GM15510 (cell line): Measurements from ENCODE around the gene ATP1B3.

ENCODE experiments used
- POLR2A ChIP-seq: IDR thresholded peaks from 3 replicates; pipeline ENCODE4 v1.6.1; 2011; ENCODE audit warnings: borderline replicate concordance; ENCODE audit not compliant: insufficient read length; ENCODE audit errors: extremely low read depth

Gene ATP1B3

GRCh38 chr3:141915016-141915415 lies 38.6 kb downstream of the ATP1B3 start:
- TF ChIP-seq POLR2A, result no peak

- no peak for TF ChIP-seq POLR2A
Observed at GRCh38 chr3:141915766-141916165, 39.3 kb downstream of the ATP1B3 start.

GRCh38 chr3:141920701-141921100 lies 44.3 kb downstream of the ATP1B3 start:
- TF ChIP-seq POLR2A, result no peak

- TF ChIP-seq POLR2A, result no peak
Observed at GRCh38 chr3:141921316-141921715, 44.9 kb downstream of the ATP1B3 start.

- TF ChIP-seq POLR2A, result no peak
Observed at GRCh38 chr3:141926929-141927328, 50.5 kb downstream of the ATP1B3 start.

GRCh38 chr3:141928631-141929270 lies 52.3 kb downstream of the ATP1B3 start:
- no peak for TF ChIP-seq POLR2A

GRCh38 chr3:141929341-141929995 lies 53.0 kb downstream of the ATP1B3 start:
- TF ChIP-seq POLR2A, result no peak

- TF ChIP-seq POLR2A, result no peak
Observed at GRCh38 chr3:141930801-141931200, 54.4 kb downstream of the ATP1B3 start.

GRCh38 chr3:141933421-141934300 lies 57.2 kb downstream of the ATP1B3 start:
- no peak for TF ChIP-seq POLR2A

- no peak for TF ChIP-seq POLR2A
Observed at GRCh38 chr3:141934354-141934753, 57.9 kb downstream of the ATP1B3 start.

GRCh38 chr3:141938011-141938500 lies 61.6 kb downstream of the ATP1B3 start:
- no peak for TF ChIP-seq POLR2A

GRCh38 chr3:141939759-141940158 lies 63.3 kb downstream of the ATP1B3 start:
- no peak for TF ChIP-seq POLR2A

- no peak for TF ChIP-seq POLR2A
Observed at GRCh38 chr3:141940194-141940776, 63.8 kb downstream of the ATP1B3 start.

GRCh38 chr3:141941093-141941492 lies 64.7 kb downstream of the ATP1B3 start:
- TF ChIP-seq POLR2A, result no peak

GRCh38 chr3:141942006-141942405 lies 65.6 kb downstream of the ATP1B3 start:
- no peak for TF ChIP-seq POLR2A
